HPDE6-E6E7 (cell line): ENCODE measurements around the gene STPG4.

Experiments
- DNase-seq: peaks from one replicate; pipeline ENCODE4 v3.0.0; 2011; ENCODE audit warnings: missing footprints; ENCODE audit errors: extremely low spot score

The STPG4 gene

GRCh38 chr2:47054868-47055267 lies 100.2 kb downstream of the STPG4 start:
- no peak for DNase-seq

GRCh38 chr2:47054036-47054555 lies 101.0 kb downstream of the STPG4 start:
- DNase-seq, result no peak

GRCh38 chr2:47052847-47053246 lies 102.3 kb downstream of the STPG4 start:
- DNase-seq, result no peak

GRCh38 chr2:47051562-47051961 lies 103.5 kb downstream of the STPG4 start:
- no peak for DNase-seq

GRCh38 chr2:47050762-47051161 lies 104.3 kb downstream of the STPG4 start:
- DNase-seq, result no peak

- no peak for DNase-seq
Observed at GRCh38 chr2:47050021-47050760, 104.9 kb downstream of the STPG4 start.

- no peak for DNase-seq
Observed at GRCh38 chr2:47049502-47049901, 105.6 kb downstream of the STPG4 start.

- DNase-seq, result no peak
Observed at GRCh38 chr2:47048801-47049480, 106.2 kb downstream of the STPG4 start.

GRCh38 chr2:47046271-47046670 lies 108.8 kb downstream of the STPG4 start:
- no peak for DNase-seq

- no peak for DNase-seq
Observed at GRCh38 chr2:47043891-47044239, 111.2 kb downstream of the STPG4 start.

- peak; percentile 96 for DNase-seq
Observed at GRCh38 chr2:47043142-47043890, 111.8 kb downstream of the STPG4 start.

- DNase-seq, result no peak
Observed at GRCh38 chr2:47041891-47042684, 113.0 kb downstream of the STPG4 start.

- DNase-seq, result no peak
Observed at GRCh38 chr2:47041063-47041462, 114.0 kb downstream of the STPG4 start.

- no peak for DNase-seq
Observed at GRCh38 chr2:47040651-47041050, 114.5 kb downstream of the STPG4 start.

- no peak for DNase-seq
Observed at GRCh38 chr2:47039913-47040562, 115.1 kb downstream of the STPG4 start.

- no peak for DNase-seq
Observed at GRCh38 chr2:47039489-47039870, 115.6 kb downstream of the STPG4 start.

- no peak for DNase-seq
Observed at GRCh38 chr2:47038656-47039488, 116.2 kb downstream of the STPG4 start.

GRCh38 chr2:47037678-47038077 lies 117.4 kb downstream of the STPG4 start:
- DNase-seq, result no peak
